Measurements from ENCODE around the gene TTYH1. TPM values are rescaled to one million over a fixed set of nuclear protein-coding genes. Genes with fewer than 3 reads are reported as not detected.
A peak's percentile ranks its signal among the peaks of the same experiment; 100 is the strongest.

The TTYH1 gene
- total and polyA plus RNA-seq, 4 donors, result 0.05 to 0.46 (median 0.18) TPM; not detected in 1

DNA sequence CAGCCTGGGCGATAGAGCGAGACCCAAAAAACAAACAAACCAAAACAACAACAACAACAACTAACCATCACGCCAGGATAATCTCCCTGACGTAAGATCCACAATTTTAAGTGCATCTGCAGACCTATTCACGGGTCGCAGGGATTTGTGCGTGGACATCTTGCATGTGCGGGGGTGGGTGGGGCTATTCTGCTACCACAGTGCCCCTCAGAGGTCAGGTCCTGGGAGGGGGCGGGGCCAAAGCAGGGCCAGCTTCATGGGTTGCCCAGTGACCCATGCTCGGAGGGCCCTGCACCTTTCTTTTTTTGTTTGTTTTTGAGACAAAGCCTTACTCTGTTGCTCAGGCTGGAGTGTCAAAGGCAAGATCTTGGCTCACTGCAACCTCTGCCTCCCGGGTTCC, 60.4 kb downstream of the TTYH1 start:
- no peak for ATAC-seq (ENCODE audit: insufficient read depth, low FRiP score)
- Histone ChIP-seq H3K36me3 (ENCODE audit: control insufficient read depth in 4 of 4, insufficient read depth in 4 of 4, low read length in 4 of 4) (peaks cover 0 to under 1% (median 0%) of the 10 kb centered on the region in 4 donors), H3K4me1 (ENCODE audit: control insufficient read depth in 5 of 5, insufficient read depth in 5 of 5, low read length in 5 of 5) (peaks cover 0 to 19% (median 10%) of the 10 kb centered on the region in 5 donors), H3K27me3 (ENCODE audit: control insufficient read depth in 3 of 3, insufficient read depth in 3 of 3, low read length in 2 of 3) (peaks cover 0 to 2% (median 0%) of the 10 kb centered on the region in 3 donors), H3K4me3 (no peak overlapping the region), H3K9ac (ENCODE audit: insufficient read depth in 1 of 2, low read length in 2 of 2) (no peak overlapping the region), H3K9me3 (ENCODE audit: control insufficient read depth in 4 of 4, insufficient read depth in 3 of 4, low read length in 3 of 4) (no peaks in the 10 kb centered on the region), H3K27ac (ENCODE audit: low read depth in 1 of 2, low read length in 1 of 2) (no peak overlapping the region)
- TF ChIP-seq, protein P1, sequence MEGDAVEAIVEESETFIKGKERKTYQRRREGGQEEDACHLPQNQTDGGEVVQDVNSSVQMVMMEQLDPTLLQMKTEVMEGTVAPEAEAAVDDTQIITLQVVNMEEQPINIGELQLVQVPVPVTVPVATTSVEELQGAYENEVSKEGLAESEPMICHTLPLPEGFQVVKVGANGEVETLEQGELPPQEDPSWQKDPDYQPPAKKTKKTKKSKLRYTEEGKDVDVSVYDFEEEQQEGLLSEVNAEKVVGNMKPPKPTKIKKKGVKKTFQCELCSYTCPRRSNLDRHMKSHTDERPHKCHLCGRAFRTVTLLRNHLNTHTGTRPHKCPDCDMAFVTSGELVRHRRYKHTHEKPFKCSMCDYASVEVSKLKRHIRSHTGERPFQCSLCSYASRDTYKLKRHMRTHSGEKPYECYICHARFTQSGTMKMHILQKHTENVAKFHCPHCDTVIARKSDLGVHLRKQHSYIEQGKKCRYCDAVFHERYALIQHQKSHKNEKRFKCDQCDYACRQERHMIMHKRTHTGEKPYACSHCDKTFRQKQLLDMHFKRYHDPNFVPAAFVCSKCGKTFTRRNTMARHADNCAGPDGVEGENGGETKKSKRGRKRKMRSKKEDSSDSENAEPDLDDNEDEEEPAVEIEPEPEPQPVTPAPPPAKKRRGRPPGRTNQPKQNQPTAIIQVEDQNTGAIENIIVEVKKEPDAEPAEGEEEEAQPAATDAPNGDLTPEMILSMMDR (IDR thresholded peaks at IDR 0.05; ENCODE audit: control extremely low read depth, extremely low read depth), result no peak
- WGBS, 2 donors, result 85 to 94% methylated on average over 11 of the region's 11 CpGs
- no peak for DNase-seq

DNA sequence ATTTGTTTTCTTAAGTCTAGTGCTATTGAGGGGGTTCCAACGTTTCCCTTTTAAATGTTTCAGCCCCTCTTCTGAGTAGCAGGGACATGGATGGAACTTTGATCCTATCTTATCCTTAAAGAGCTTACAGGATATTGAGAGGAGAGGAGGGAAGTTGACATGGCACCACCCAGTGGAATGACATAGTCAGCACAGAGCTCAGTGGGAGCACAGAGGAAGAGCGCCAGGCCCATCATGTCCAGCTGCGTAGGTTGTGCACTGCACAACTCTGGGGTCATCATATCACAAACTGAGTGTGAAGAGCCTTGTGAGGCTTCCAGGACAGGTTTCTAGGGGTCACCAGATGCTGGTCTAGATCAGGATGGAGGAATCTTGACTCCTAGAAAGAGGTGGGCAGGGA, 62.4 kb downstream of the TTYH1 start:
- no peaks in the 10 kb centered on the region for H3K36me3 ChIP-seq (ENCODE audit: control insufficient read depth in 4 of 4, insufficient read depth in 4 of 4, low read length in 4 of 4)
- H3K9me3 ChIP-seq (ENCODE audit: control insufficient read depth in 4 of 4, insufficient read depth in 3 of 4, low read length in 3 of 4), result no peaks in the 10 kb centered on the region
- H3K9ac ChIP-seq (ENCODE audit: insufficient read depth in 1 of 2, low read length in 2 of 2), result no peak overlapping the region
- ATAC-seq (ENCODE audit: insufficient read depth, low FRiP score), result no peak
- no peak overlapping the region for H3K4me3 ChIP-seq
- peaks cover 0 to 11% (median 6%) of the 10 kb centered on the region in 5 donors for H3K4me1 ChIP-seq (ENCODE audit: control insufficient read depth in 5 of 5, insufficient read depth in 5 of 5, low read length in 5 of 5)
- DNase-seq, result no peak
- 64 to 68% methylated on average over 3 of the region's 3 CpGs for WGBS, 2 donors
- H3K27ac ChIP-seq (ENCODE audit: low read depth in 1 of 2, low read length in 1 of 2), result no peak overlapping the region
- peaks cover 0 to 2% (median 0%) of the 10 kb centered on the region in 3 donors for H3K27me3 ChIP-seq (ENCODE audit: control insufficient read depth in 3 of 3, insufficient read depth in 3 of 3, low read length in 2 of 3)
- TF ChIP-seq, protein P1 (IDR thresholded peaks at IDR 0.05; ENCODE audit: control extremely low read depth, extremely low read depth), result no peak

DNA sequence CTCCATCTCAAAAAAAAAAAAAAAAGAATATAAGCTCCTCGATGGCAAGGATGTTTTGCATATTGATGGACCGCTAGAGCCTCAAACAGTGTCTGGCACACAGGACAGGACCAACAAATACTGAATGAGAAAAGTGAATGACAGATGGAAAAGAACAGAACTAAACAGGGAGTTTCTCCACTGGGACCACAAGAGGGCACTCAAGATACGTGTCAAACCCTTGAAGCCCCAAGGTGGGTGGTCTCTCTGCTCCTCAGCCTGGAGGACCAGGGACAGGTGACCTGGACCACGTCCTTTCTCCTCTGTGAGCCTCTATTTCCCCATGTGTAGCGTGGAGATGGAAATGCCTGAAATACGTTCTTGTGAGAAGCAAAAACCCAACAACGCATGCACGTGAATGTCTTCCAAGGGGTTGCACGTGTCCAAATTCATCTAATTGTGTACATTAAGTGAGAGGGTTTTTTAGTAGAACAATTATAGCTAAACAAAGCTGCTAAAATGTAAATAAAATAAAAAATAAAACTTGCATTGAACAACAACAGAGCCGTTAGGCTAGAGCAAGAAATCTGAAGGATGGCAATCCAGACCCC, 63.5 kb downstream of the TTYH1 start:
- Histone ChIP-seq H3K36me3 (ENCODE audit: control insufficient read depth in 4 of 4, insufficient read depth in 4 of 4, low read length in 4 of 4) (no peaks in the 10 kb centered on the region), H3K4me3 (no peak overlapping the region), H3K27me3 (ENCODE audit: control insufficient read depth in 3 of 3, insufficient read depth in 3 of 3, low read length in 2 of 3) (peaks cover 0 to 2% (median 0%) of the 10 kb centered on the region in 3 donors), H3K27ac (ENCODE audit: low read depth in 1 of 2, low read length in 1 of 2) (no peak overlapping the region), H3K4me1 (ENCODE audit: control insufficient read depth in 5 of 5, insufficient read depth in 5 of 5, low read length in 5 of 5) (peaks cover 0 to 5% (median 0%) of the 10 kb centered on the region in 5 donors), H3K9ac (ENCODE audit: insufficient read depth in 1 of 2, low read length in 2 of 2) (no peak overlapping the region), H3K9me3 (ENCODE audit: control insufficient read depth in 4 of 4, insufficient read depth in 3 of 4, low read length in 3 of 4) (no peaks in the 10 kb centered on the region)
- TF ChIP-seq, protein P1 (IDR thresholded peaks at IDR 0.05; ENCODE audit: control extremely low read depth, extremely low read depth), result peak; percentile 44
- 15 to 16% methylated on average over 10 of the region's 10 CpGs for WGBS, 2 donors
- ATAC-seq (ENCODE audit: insufficient read depth, low FRiP score) (no peak), DNase-seq (peak; percentile 60 to 78 (median 75))

Data from lung (tissue), 12 donors.